NCI-H510A (cell line): ENCODE results near the gene SCYL1.

Experiments
- DNase-seq: peaks from one replicate; lab custom pipeline; 2025; lab: John Stamatoyannopoulos, UW

SCYL1 gene

DNA sequence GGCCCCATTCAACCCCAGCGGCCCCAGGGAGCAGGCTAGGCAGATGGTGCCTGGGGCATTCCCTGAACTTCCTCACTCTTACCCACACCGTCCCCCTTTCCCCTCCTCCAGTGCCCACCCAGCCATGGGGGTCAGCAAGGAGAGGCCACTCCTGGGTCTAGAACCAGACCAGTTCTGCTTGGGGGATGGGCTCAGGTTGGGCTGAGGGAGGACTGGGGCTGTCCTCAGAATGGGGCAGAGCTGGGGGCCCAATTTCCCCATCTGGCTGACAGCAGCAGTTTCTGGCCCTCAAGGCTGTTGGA is 12.4 kb downstream of the SCYL1 start:
- DNase-seq, result no peak

GRCh38 chr11:65537620-65538231 is 12.8 kb downstream of the SCYL1 start:
- no peak for DNase-seq

DNA sequence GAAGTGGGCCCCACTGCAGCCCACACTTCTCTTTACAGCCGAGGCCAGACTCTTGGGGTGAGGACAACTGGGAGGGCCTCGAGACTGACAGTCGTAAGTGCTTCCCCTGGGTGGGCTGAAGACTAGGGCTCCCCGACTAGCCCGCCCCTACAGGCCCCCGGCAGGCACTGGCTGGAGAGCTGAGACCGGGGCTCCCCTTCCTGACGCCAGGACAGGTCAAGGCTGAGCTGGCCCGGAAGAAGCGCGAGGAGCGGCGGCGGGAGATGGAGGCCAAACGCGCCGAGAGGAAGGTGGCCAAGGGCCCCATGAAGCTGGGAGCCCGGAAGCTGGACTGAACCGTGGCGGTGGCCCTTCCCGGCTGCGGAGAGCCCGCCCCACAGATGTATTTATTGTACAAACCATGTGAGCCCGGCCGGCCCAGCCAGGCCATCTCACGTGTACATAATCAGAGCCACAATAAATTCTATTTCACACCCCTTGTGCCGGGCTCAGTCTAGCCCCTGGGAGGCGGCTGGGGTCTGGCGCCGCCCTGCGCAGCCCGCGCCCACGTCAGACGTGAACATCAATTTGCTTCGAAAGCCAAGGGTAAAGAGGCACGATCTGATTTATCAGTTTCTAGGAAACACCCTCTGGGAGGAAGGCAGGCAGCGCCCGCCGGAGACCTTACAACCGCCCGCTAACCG is 13.5 kb downstream of the SCYL1 start:
- DNase-seq, result no peak

DNA sequence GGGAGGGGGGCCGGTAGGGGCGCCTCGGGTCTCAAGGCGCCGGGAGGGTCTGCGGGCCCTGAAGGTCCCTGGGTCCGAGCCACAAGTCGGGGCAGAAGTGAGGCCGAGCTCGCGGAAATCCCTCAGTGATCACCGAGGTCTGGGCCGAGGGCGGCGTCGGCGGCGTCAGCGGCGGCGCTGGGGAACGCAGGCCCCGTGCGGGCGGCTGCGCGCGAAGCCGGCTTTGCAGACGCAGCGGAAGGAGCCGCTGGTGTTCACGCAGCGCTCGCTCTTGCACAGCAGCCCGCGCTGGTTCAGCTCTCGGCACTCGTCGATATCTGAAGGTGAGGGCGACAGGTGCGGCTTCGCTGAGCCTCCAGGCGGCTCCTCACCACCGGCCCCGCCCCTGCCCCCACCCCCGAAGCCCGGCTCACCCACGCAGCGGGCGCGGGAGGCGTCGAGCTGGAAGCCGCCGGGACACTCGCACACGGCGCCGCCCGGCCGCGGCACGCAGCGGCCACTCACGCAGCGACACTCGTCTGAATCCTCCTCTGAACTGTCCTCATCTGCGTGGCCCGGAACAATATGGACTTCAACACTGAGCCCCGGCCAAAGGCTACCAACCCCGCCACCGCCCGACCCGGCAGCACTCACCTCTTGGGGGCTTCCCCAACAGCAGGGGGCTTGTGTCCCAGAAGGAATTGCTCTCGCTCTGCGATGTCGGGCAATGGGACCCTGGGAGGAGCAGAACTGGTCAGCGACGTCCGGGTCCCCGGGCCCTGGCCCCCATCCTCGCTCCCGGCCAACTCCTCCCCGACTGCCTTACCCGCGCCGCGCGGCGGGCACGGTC is 14.2 kb downstream of the SCYL1 start:
- no peak for DNase-seq

DNA sequence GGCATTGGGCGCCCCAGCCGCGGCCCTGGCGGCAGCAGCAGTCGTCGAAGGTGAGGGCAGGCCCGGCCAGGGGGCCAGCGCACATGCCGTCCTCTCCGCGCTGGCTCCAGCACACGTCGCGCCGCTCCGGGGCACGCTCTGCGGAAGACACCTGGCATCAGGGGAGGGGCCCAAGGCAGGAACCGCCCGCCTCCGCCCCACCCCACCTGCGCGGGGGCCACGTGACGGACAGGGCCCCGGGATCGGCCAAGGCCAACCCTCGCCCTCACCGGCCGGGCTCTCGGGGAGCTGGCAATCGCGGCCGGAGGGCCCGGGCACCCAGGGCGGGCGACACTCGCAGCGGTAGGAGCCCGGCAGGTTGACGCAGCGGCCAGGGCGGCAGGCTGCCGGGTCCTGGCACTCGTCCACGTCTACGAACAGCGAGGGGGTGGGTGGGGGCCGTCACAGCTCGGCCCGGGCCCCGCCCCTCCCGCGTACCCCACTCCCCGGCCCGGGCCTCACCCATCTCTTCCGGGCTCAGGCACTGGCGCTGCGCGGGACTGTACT is 14.9 kb downstream of the SCYL1 start:
- no peak for DNase-seq

GRCh38 chr11:65540290-65541092 is 15.6 kb downstream of the SCYL1 start:
- no peak for DNase-seq

- peak; percentile 56 for DNase-seq
Measured at GRCh38 chr11:65541093-65541982, 16.5 kb downstream of the SCYL1 start.

DNA sequence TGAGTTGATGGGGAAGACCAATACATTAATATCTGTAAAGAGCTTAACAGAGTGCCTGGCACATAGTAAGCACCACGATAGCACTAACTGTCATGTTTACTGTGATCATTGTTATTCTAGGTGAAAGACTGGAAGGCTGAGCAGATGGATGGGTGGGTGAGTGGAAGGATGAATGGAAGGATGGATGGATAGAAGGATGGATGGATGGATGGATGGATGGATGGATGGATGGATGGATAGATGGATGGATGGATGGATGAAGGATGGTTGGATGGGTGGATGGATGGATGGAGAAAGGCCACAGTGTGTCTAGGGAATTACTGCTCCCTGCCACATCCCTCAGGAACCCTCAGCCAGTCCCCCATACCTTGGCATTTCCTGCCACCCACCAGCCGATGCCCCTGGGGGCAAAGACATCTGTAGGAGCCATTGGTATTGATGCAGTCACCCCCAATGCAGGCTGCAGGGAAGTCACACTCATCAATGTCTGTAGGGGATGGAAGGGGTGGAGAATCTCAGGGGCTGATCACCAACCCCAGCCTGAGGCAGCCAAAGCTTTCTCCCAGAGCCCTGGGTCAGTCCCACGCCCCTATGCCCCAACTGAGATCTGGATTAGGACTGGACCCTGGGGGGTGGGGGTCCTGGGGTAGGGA is 18.0 kb downstream of the SCYL1 start:
- no peak for DNase-seq

GRCh38 chr11:65545853-65546216 is 21.0 kb downstream of the SCYL1 start:
- no peak for DNase-seq

- DNase-seq, result peak; percentile 91
Measured at GRCh38 chr11:65546217-65546958, 21.5 kb downstream of the SCYL1 start.

- no peak for DNase-seq
Measured at GRCh38 chr11:65547446-65548125, 22.7 kb downstream of the SCYL1 start.

DNA sequence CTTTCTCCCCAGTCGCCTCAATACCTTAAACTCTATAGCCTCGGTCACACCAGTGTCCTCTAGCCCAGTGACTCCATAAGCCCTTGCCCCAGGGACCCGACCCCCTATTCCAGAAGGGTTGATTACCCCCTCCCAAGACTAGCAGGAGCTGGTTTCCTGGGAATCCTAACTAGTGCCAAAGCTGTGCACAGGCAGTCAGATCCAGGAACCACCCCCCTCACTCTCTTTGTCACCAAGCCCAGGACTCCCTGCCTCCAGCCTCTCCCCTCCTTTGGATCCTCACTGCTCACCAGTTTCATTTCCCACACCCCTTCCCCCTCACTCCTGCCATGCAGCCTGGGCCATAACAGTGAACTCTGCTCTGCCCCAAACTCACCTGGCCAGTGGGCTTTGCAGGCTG is 23.5 kb downstream of the SCYL1 start:
- DNase-seq, result no peak

DNA sequence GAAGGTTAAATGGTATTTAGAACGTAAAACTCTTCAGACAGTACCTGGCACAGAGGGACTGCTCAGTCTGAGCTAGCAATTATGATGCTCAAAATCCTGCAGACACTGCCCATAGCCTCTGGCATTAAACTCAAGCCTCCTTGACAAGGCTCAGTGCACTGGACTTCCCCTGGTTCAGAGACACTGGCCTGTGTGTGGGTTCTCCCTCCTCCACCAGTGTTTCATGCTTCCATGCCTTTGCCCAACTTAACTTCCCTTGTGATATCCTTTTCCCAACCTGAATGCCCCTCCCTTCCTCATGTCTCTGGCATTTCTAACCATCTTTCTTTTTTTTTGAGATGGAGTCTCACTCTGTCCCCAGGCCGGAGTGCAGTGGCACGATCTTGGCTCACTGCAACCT is 24.2 kb downstream of the SCYL1 start:
- no peak for DNase-seq

GRCh38 chr11:65551572-65552387 is 26.9 kb downstream of the SCYL1 start:
- peak; percentile 85 for DNase-seq

DNA sequence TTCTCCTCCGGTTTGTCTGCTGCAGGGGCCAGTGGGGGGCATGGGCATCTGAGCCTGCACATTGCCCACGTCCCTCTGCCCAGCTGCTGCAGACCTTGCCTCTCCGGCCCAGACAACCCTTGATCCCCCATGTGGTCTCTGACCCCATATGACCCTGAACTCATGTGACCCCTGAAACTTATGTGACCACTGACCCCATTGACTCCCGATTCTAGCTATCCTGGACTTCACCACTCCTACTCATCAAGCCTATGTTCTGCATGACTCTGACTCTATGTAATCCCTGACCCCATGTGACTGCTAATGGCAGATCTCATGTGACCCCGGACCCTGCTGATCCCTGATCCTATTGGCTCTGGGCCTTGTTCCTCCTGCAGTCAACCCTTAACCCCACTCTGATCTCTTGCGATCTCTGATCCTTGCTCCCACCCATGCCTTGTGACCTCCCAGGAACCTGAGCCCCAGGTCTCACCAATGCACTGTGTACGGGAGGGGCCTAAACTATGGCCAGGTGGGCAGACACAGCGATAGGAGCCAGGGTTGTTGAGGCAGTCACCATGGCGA is 27.6 kb downstream of the SCYL1 start:
- no peak for DNase-seq

- peak; percentile 87 for DNase-seq
Measured at GRCh38 chr11:65553301-65554001, 28.6 kb downstream of the SCYL1 start.

DNA sequence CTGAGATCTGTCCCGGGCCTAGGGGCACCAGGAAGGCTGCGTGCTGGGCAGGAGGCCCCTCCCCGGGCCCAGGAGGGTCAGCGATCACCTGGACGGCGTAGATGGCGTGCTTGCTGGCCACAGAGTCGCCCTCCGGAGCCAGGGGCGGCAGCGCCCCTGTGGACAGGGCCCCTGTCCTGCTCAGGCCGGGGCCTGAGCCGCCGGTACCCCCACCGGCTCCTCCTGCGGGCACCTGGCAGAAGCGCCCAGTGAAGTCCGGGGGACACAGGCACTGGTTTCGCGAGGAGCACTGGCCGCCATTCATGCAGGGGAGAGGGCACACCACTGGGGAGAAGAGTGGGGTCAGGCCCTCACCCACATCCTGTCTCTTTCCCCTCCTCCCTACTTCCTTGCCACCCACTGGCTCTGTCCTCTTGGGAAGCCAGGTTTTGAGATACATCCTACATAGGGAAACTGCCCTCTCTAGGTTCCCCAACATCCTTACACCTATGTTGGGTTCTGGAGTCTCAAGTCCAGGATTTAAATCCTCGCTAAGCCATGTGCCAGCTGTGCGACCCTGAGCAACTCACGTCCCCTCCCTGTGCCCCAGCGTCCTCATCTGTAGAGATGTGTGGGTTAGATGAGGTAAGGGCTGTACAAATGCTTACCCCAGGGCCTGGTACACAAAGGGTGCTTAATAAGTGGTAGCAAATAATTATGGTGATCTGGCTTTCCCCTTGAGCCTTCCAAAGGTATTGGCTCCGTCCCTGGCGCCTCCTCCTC is 29.4 kb downstream of the SCYL1 start:
- no peak for DNase-seq
